ENCODE data around the gene HS3ST3B1. TPM values are rescaled to one million over a fixed set of nuclear protein-coding genes. Genes with fewer than 3 reads are reported as not detected.

HS3ST3B1 gene
- total RNA-seq, 4 donors from 2014 or later, result 1.2 to 3.9 (median 2.2) TPM

DNA sequence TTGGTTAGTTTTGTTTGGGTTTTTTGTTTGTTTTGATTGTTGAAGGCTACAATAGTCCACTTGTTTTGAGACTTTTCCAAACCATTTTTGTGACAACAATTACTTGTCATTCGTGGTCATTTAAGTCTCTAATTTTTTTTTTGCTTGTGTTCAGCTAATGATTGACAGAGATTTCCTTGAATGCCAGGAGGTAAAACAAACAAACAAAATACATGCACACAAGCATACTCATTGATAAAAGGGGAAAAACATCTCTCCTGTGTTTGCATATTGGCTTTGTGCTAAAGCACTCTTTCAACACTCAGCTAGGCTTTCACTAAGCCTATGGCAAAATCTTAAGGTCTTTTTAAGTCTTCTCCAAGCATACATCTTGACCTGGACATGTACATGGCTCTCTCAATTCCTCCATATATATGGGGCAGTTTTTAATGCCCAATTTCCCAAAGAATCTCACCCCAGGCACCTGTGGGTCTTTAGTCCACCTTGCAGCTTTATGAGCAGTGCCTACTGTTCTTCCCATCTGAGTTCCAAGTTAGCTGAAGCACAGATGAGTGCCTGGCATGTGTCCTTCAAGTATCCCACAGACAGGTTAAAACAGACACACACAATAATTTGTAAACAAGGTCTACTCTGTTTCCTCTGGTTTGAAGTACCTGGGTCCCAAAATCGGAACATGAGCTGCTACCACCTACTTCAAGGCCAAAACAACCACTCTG is 24.2 kb upstream of the HS3ST3B1 start:
- TF ChIP-seq, protein P1, sequence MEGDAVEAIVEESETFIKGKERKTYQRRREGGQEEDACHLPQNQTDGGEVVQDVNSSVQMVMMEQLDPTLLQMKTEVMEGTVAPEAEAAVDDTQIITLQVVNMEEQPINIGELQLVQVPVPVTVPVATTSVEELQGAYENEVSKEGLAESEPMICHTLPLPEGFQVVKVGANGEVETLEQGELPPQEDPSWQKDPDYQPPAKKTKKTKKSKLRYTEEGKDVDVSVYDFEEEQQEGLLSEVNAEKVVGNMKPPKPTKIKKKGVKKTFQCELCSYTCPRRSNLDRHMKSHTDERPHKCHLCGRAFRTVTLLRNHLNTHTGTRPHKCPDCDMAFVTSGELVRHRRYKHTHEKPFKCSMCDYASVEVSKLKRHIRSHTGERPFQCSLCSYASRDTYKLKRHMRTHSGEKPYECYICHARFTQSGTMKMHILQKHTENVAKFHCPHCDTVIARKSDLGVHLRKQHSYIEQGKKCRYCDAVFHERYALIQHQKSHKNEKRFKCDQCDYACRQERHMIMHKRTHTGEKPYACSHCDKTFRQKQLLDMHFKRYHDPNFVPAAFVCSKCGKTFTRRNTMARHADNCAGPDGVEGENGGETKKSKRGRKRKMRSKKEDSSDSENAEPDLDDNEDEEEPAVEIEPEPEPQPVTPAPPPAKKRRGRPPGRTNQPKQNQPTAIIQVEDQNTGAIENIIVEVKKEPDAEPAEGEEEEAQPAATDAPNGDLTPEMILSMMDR (IDR thresholded peaks at IDR 0.05), result no peak
- no peak for TF ChIP-seq POLR2A (IDR thresholded peaks at IDR 0.05)
- H3K27me3 ChIP-seq, result no peaks in the 10 kb centered on the region
- 43 to 60% methylated on average over 2 of the region's 2 CpGs for WGBS, 2 donors
- H3K27ac ChIP-seq, result no peak overlapping the region
- no peaks in the 10 kb centered on the region for H3K4me1 ChIP-seq
- intact Hi-C loops (cut with DNase I), result no loop called here
- no peak overlapping the region for H3K4me3 ChIP-seq (replicated peaks in 1 of 3)
- no peak for DNase-seq
- no peaks in the 10 kb centered on the region for H3K36me3 ChIP-seq
- no peaks in the 10 kb centered on the region for H3K9me3 ChIP-seq

DNA sequence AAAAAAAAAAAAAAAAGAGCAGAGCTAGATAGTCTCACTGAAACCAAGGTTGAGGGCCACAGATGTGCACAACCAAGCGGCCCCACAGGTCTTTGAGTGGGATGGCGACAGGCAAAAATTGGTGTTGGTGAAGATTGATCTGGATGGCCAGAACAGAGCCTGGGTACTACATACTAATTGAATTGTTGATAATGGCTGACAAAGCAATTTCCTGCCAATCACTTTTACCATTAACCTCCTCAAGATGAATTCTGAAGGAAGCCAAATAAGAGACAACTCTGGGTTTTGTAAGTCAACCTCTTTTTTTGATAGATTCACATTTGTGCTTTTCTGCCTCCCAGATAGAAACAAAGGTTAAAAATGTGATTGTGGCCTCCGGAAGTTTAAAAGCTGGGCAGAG is 19.4 kb upstream of the HS3ST3B1 start:
- intact Hi-C loops (cut with DNase I), result no loop called here
- H3K4me1 ChIP-seq, result no peaks in the 10 kb centered on the region

DNA sequence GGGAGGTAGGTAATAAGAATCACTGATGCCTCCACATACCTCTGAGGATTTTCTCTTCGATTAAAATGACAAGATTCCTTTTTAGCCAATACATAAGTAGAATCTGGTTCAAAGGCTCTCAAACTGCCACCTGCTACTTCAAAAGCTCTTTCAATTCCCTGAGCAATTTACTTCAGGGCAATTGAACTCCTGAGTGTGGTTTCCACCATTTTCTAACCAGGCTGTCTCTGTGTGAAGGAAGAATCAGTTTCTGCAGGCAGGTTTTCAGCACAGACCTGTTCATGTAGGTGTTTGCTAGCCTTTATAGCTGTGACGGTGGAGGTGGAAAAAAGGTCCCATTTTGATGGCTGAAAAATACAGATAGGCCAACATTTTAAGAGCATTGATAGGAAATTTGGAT is 18.2 kb upstream of the HS3ST3B1 start:
- Histone ChIP-seq H3K27ac (no peak overlapping the region), H3K36me3 (no peaks in the 10 kb centered on the region)
- intact Hi-C loops (cut with DNase I), result no loop called here

More for the DNA sequence above, 19.4 kb upstream of the HS3ST3B1 start:
- no peak for TF ChIP-seq POLR2A (IDR thresholded peaks at IDR 0.05)
- TF ChIP-seq, protein P1 (IDR thresholded peaks at IDR 0.05), result no peak
- Histone ChIP-seq H3K27ac (no peak overlapping the region), H3K36me3 (no peaks in the 10 kb centered on the region), H3K9me3 (no peaks in the 10 kb centered on the region), H3K27me3 (no peaks in the 10 kb centered on the region), H3K4me3 (replicated peaks in 1 of 3) (no peak overlapping the region)
- no peak for DNase-seq
- 83 to 90% methylated on average over 3 of the region's 3 CpGs for WGBS, 2 donors

DNA sequence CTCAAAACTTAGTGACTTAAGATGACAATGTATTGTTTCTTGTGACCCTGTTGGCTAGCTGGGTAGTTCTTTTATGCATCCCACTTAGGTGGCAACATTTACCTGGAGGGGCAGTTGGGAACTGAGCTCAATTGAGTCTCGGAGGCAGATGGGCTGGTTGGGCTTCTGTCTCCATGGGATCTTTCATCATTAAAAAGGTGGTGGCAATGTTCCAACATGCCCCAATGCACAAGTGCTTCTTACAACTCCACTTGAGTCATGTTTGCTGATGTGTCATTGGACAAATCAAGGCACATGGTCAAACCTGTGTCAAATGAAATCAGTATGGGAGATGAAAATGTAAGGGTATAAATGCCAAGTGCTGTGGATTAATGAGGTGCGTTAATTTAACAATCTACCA is 11.7 kb upstream of the HS3ST3B1 start:
- intact Hi-C loops (cut with DNase I), result no loop called here
- WGBS, 2 donors, result 68 to 72% methylated on average over 2 of the region's 2 CpGs
- Histone ChIP-seq H3K27ac (no peak overlapping the region), H3K27me3 (peaks cover 4% of the 10 kb centered on the region), H3K36me3 (no peaks in the 10 kb centered on the region), H3K4me1 (no peaks in the 10 kb centered on the region), H3K4me3 (replicated peaks in 1 of 3) (no peak overlapping the region), H3K9me3 (no peaks in the 10 kb centered on the region)
- DNase-seq, result no peak
- TF ChIP-seq, protein P1 (IDR thresholded peaks at IDR 0.05), result no peak
- no peak for TF ChIP-seq POLR2A (IDR thresholded peaks at IDR 0.05)

More for the DNA sequence above, 18.2 kb upstream of the HS3ST3B1 start:
- WGBS, 2 donors, result 30 to 51% methylated on average over 2 of the region's 2 CpGs
- H3K9me3 ChIP-seq, result no peaks in the 10 kb centered on the region
- no peak overlapping the region for H3K4me3 ChIP-seq (replicated peaks in 1 of 3)
- H3K27me3 ChIP-seq, result no peaks in the 10 kb centered on the region
- no peak for DNase-seq
- TF ChIP-seq, protein P1 (IDR thresholded peaks at IDR 0.05), result no peak
- TF ChIP-seq POLR2A (IDR thresholded peaks at IDR 0.05), result no peak
- no peaks in the 10 kb centered on the region for H3K4me1 ChIP-seq

DNA sequence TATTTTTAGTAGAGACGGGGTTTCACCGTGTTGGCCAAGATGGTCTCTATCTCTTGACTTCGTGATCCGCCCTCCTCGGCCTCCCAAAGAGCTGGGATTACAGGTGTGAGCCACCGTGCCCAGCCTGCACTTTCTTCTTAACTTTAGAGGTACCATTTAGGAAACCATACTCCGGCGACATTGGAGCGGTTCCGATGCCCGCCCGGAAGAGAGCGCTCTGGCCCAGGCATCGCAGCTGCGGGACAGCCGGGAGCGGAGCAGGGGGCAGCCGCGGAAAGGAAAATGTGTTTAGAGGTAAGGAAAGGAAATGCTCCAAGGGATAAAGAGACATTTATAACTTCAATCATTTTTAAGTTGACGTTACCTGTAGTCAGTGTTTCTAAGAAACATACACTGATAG is 6.0 kb upstream of the HS3ST3B1 start:
- Histone ChIP-seq H3K27me3 (peaks cover 48% of the 10 kb centered on the region), H3K36me3 (no peaks in the 10 kb centered on the region), H3K27ac (no peak overlapping the region), H3K4me3 (replicated peaks in 1 of 3) (no peak overlapping the region), H3K4me1 (peaks cover 14 to 19% of the 10 kb centered on the region in 2 donors), H3K9me3 (no peaks in the 10 kb centered on the region)
- 23 to 25% methylated on average over 20 of the region's 20 CpGs for WGBS, 2 donors
- TF ChIP-seq, protein P1 (IDR thresholded peaks at IDR 0.05), result no peak
- no peak for TF ChIP-seq POLR2A (IDR thresholded peaks at IDR 0.05)
- DNase-seq, result no peak
- intact Hi-C loops (cut with DNase I), result no loop called here
